ENCODE results near the gene HERC3.

Gene HERC3

GRCh38 chr4:88591787-88592599 lies at the start of gene HERC3:
Gene HERC3, plus strand, starts transcription at chr4:88592480. Its CDS starts 13,344 bp downstream, at chr4:88605824.
- H3K4me3 Mint-ChIP-seq, result peak within 1 kb of the TSS; percentile 91
- peak; percentile 92 for DNase-seq
- peaks cover 47% of the 10 kb centered on the region for H3K4me1 Mint-ChIP-seq (ENCODE audit: low read depth)
- H3K9me3 Mint-ChIP-seq, result no peaks in the 10 kb centered on the region
- H3K36me3 Mint-ChIP-seq (ENCODE audit: low read depth), result peaks cover 17% of the 10 kb centered on the region
- peak within 1 kb of the TSS; percentile 95 for H3K27ac Mint-ChIP-seq
- H3K27me3 Mint-ChIP-seq, result peaks cover 2% of the 10 kb centered on the region

DNA sequence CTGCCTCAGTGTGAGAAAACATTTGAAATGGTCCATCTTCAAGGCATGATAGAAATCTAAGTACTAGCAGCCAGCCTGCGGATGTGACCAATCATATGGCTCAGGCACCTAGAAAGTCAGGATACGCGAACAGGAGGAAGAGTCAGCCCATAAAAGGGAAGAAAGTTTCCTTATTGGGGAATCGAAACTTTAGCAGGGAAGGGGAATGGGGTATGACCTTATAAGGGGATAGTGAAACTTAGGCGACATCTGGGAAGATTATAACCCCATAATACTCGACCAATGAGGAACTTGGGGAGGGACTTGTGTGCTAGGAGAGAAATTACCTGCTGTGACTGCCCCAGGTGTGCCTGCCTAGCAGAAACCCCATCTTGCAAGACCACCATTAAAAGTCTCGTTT lies 42.5 kb upstream of the HERC3 start:
- no peaks in the 10 kb centered on the region for H3K27me3 Mint-ChIP-seq
- no peak overlapping the region for H3K27ac Mint-ChIP-seq
- H3K4me1 Mint-ChIP-seq (ENCODE audit: low read depth), result no peaks in the 10 kb centered on the region
- H3K4me3 Mint-ChIP-seq, result no peak overlapping the region
- no peaks in the 10 kb centered on the region for H3K36me3 Mint-ChIP-seq (ENCODE audit: low read depth)
- no peak for DNase-seq
- H3K9me3 Mint-ChIP-seq, result no peaks in the 10 kb centered on the region

DNA sequence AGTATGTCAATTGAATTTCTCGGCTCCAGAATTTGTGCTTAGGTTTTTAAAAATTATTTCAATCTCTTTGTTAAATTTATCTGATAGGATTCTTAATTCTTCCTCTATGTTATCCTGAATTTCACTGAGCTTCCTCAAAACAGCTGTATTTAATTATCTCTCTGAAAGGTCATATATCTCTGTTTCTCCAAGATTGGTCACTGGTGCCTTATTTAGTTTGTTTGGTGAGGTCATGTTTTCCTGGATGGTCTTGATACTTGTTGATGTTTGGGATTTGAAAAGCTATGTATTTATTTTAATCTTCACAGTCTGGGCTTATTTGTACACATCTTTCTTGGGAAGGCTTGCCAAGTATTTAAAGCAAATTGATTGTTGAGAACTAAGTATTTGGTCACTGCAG lies 24.7 kb upstream of the HERC3 start:
- no peak overlapping the region for H3K27ac Mint-ChIP-seq
- DNase-seq, result no peak
- no peaks in the 10 kb centered on the region for H3K36me3 Mint-ChIP-seq (ENCODE audit: low read depth)
- H3K27me3 Mint-ChIP-seq, result peaks cover 5% of the 10 kb centered on the region
- H3K9me3 Mint-ChIP-seq, result no peaks in the 10 kb centered on the region
- H3K4me1 Mint-ChIP-seq (ENCODE audit: low read depth), result no peaks in the 10 kb centered on the region
- H3K4me3 Mint-ChIP-seq, result no peak overlapping the region

DNA sequence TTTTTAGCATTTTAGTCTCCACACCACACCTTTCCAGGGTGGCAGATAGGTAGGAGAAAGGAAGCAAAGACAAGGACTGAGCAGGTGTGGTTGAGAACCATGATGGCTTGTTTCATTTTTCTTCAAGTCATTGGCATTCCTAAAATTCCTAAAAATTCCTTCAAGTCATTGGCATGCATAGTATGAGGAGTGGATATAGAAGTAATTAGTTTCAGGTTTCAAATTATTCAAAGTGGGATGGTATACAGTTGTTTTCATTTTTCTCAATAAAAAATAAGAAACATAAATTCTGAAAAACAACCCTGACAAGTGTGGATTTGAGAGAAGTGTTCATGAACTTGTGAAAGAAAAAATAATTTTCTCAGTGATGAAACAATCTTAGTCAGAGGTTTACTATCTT lies 22.3 kb upstream of the HERC3 start:
- Mint-ChIP-seq H3K4me3 (no peak overlapping the region), H3K4me1 (ENCODE audit: low read depth) (no peaks in the 10 kb centered on the region), H3K27ac (no peak overlapping the region), H3K27me3 (peaks cover 5% of the 10 kb centered on the region), H3K36me3 (ENCODE audit: low read depth) (no peaks in the 10 kb centered on the region), H3K9me3 (no peaks in the 10 kb centered on the region)
- no peak for DNase-seq

DNA sequence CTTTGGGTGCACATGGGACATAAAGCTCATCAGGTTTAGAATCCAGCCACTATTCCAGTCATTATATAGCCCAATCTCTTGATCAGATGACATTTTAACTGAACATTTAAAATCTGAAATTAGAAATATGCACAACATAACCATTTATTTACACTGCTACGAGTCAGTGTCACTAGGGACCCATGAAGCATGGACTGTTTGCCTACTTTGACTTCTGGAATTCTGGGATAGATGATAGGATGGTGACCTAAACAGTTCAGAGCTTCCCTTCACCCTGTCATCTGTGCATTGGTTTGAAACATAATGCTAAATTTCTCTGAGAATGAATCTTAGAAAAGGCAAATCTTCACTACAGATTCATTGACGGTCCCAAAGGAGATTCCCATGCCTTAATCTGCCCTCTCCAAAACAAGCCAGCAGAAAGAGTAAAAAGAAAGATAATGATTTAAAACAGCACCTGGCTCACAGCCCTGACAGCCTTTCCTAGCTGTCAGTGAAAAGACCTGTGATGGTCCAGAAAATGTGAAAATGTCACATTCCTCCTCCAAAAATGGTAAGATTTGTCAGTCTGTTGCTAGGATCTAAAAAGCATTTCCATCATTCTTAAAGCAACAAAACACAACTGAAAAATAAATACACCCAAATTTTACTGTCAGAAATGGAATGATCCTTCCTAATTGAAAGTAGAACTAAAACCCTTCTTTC lies 18.9 kb upstream of the HERC3 start:
- Mint-ChIP-seq H3K27me3 (peaks cover 5% of the 10 kb centered on the region), H3K4me1 (ENCODE audit: low read depth) (no peaks in the 10 kb centered on the region), H3K9me3 (no peaks in the 10 kb centered on the region), H3K4me3 (no peak overlapping the region), H3K27ac (no peak overlapping the region), H3K36me3 (ENCODE audit: low read depth) (no peaks in the 10 kb centered on the region)
- DNase-seq, result no peak

GRCh38 chr4:88573995-88574394 lies 18.3 kb upstream of the HERC3 start:
- Mint-ChIP-seq H3K9me3 (no peaks in the 10 kb centered on the region), H3K4me3 (no peak overlapping the region), H3K36me3 (ENCODE audit: low read depth) (no peaks in the 10 kb centered on the region), H3K4me1 (ENCODE audit: low read depth) (no peaks in the 10 kb centered on the region), H3K27me3 (peaks cover 5% of the 10 kb centered on the region), H3K27ac (no peak overlapping the region)
- DNase-seq, result no peak

- H3K36me3 Mint-ChIP-seq (ENCODE audit: low read depth), result no peaks in the 10 kb centered on the region
- no peak overlapping the region for H3K4me3 Mint-ChIP-seq
- no peaks in the 10 kb centered on the region for H3K4me1 Mint-ChIP-seq (ENCODE audit: low read depth)
- H3K27me3 Mint-ChIP-seq, result no peaks in the 10 kb centered on the region
- no peaks in the 10 kb centered on the region for H3K9me3 Mint-ChIP-seq
- DNase-seq, result no peak
- H3K27ac Mint-ChIP-seq, result no peak overlapping the region
Observed at GRCh38 chr4:88575186-88575585, 17.1 kb upstream of the HERC3 start.

DNA sequence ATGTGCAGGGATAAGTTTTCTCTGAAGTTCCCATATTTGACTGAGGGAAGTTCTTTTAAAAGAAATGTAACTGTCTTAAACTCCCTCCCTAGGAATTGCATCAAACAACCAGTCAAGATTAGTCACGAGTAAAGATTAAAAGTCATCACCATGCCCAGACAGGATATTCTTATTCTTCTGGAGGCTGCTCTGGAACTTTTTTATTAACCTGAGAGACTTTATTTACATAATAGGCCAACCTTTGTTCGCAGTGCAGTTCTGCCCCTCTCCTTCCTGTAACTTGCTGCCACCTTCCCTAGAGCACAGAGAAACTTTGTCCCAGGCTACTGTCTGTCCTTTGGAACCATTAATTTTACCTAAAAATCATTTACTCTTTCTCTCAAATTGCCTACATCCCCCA lies 9.8 kb upstream of the HERC3 start:
- H3K27me3 Mint-ChIP-seq, result no peaks in the 10 kb centered on the region
- no peak overlapping the region for H3K27ac Mint-ChIP-seq
- H3K4me1 Mint-ChIP-seq (ENCODE audit: low read depth), result peaks cover 10% of the 10 kb centered on the region
- no peaks in the 10 kb centered on the region for H3K9me3 Mint-ChIP-seq
- DNase-seq, result no peak
- H3K36me3 Mint-ChIP-seq (ENCODE audit: low read depth), result no peaks in the 10 kb centered on the region
- no peak overlapping the region for H3K4me3 Mint-ChIP-seq

GRCh38 chr4:88583631-88584470 lies 8.4 kb upstream of the HERC3 start:
- H3K36me3 Mint-ChIP-seq (ENCODE audit: low read depth), result no peaks in the 10 kb centered on the region
- H3K27ac Mint-ChIP-seq, result no peak overlapping the region
- H3K27me3 Mint-ChIP-seq, result no peaks in the 10 kb centered on the region
- no peaks in the 10 kb centered on the region for H3K9me3 Mint-ChIP-seq
- no peak overlapping the region for H3K4me3 Mint-ChIP-seq
- peaks cover 10% of the 10 kb centered on the region for H3K4me1 Mint-ChIP-seq (ENCODE audit: low read depth)
- DNase-seq, result no peak

- DNase-seq, result no peak
- H3K4me1 Mint-ChIP-seq (ENCODE audit: low read depth), result peaks cover 10% of the 10 kb centered on the region
- no peaks in the 10 kb centered on the region for H3K36me3 Mint-ChIP-seq (ENCODE audit: low read depth)
- no peak overlapping the region for H3K27ac Mint-ChIP-seq
- H3K27me3 Mint-ChIP-seq, result no peaks in the 10 kb centered on the region
- H3K4me3 Mint-ChIP-seq, result no peak overlapping the region
- no peaks in the 10 kb centered on the region for H3K9me3 Mint-ChIP-seq
Observed at GRCh38 chr4:88584471-88584900, 7.8 kb upstream of the HERC3 start.

DNA sequence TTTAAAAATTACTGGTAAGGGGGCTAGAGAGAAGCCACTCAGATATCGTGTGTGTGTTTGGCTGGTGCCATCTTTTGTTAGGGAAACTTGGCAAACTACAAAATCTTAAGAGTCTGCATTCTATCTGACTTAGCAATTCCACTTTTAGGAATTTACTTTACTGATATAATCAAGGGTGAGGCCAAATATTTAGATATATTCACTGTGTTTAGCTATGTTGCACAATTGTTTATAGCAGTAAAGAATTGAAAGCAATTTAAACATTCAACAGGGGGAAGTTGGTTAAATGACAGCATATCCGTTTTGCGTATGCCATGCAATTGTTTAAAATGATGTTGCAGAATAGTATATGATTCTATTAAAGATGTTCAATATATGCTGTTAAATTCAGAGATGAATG lies 6.4 kb upstream of the HERC3 start:
- DNase-seq, result no peak
- no peak overlapping the region for H3K4me3 Mint-ChIP-seq
- H3K4me1 Mint-ChIP-seq (ENCODE audit: low read depth), result peaks cover 12% of the 10 kb centered on the region
- H3K9me3 Mint-ChIP-seq, result no peaks in the 10 kb centered on the region
- H3K27me3 Mint-ChIP-seq, result peaks cover 2% of the 10 kb centered on the region
- no peaks in the 10 kb centered on the region for H3K36me3 Mint-ChIP-seq (ENCODE audit: low read depth)
- no peak overlapping the region for H3K27ac Mint-ChIP-seq

DNA sequence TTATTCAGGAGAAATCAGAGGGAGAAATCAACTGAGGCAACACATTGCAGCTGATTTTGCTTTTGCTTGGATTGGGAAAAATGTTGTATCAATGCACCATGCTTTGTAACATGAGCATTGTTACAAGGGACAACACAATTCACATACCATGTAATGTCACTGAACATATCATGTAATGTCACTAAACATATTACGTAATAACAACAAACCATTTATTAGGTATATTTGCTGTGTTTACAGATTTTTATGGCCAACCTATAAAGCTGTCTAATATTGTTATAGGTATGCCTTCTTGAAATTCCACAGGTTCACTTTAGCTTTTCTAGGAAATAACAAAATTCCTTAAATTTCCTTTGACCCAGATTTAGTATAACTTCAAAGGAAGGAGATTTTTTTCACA lies 5.0 kb upstream of the HERC3 start:
- Mint-ChIP-seq H3K9me3 (no peaks in the 10 kb centered on the region), H3K4me3 (no peak overlapping the region), H3K4me1 (ENCODE audit: low read depth) (peaks cover 25% of the 10 kb centered on the region), H3K27ac (no peak overlapping the region), H3K36me3 (ENCODE audit: low read depth) (peaks cover 4% of the 10 kb centered on the region), H3K27me3 (peaks cover 2% of the 10 kb centered on the region)
- DNase-seq, result no peak

- no peaks in the 10 kb centered on the region for H3K9me3 Mint-ChIP-seq
- peak overlapping the region; percentile 91 for H3K4me3 Mint-ChIP-seq
- H3K36me3 Mint-ChIP-seq (ENCODE audit: low read depth), result peaks cover 17% of the 10 kb centered on the region
- DNase-seq, result peak; percentile 90
- peak overlapping the region; percentile 95 for H3K27ac Mint-ChIP-seq
- H3K27me3 Mint-ChIP-seq, result peaks cover 2% of the 10 kb centered on the region
- peaks cover 53% of the 10 kb centered on the region for H3K4me1 Mint-ChIP-seq (ENCODE audit: low read depth)
Observed at GRCh38 chr4:88592600-88593448, 544 bp downstream of the HERC3 start.
